Measurements from ENCODE around the gene GPR61.

Gene GPR61

GRCh38 chr1:109508873-109509175 lies 30.8 kb upstream of the GPR61 start:
- no peak for DNase-seq (ENCODE audit: low read depth in 2 of 2)

- DNase-seq (ENCODE audit: low read depth in 2 of 2), result peak; percentile 45 to 63
Measured at GRCh38 chr1:109509176-109510134, 30.2 kb upstream of the GPR61 start, which contains the start of gene AMIGO1. Gene AMIGO1 (minus strand): TSS chr1:109509727. CDS start chr1:109508912, 815 bp downstream.

GRCh38 chr1:109513110-109513710 lies 26.5 kb upstream of the GPR61 start:
- no peak for DNase-seq (ENCODE audit: low read depth in 2 of 2)

GRCh38 chr1:109514846-109515245 lies 24.8 kb upstream of the GPR61 start:
- no peak for DNase-seq (ENCODE audit: low read depth in 2 of 2)

GRCh38 chr1:109516872-109517271 lies 22.8 kb upstream of the GPR61 start:
- DNase-seq (ENCODE audit: low read depth in 2 of 2), result no peak

GRCh38 chr1:109517337-109517736 lies 22.3 kb upstream of the GPR61 start:
- no peak for DNase-seq (ENCODE audit: low read depth in 2 of 2)

- DNase-seq (ENCODE audit: low read depth in 2 of 2), result no peak
Measured at GRCh38 chr1:109521002-109521951, 18.4 kb upstream of the GPR61 start.

- DNase-seq (ENCODE audit: low read depth in 2 of 2), result no peak
Measured at GRCh38 chr1:109522026-109522425, 17.6 kb upstream of the GPR61 start.

- DNase-seq (ENCODE audit: low read depth in 2 of 2), result no peak
Measured at GRCh38 chr1:109523706-109524105, 16.0 kb upstream of the GPR61 start.

- DNase-seq (ENCODE audit: low read depth in 2 of 2), result no peak
Measured at GRCh38 chr1:109527098-109527811, 12.4 kb upstream of the GPR61 start.

- no peak for DNase-seq (ENCODE audit: low read depth in 2 of 2)
Measured at GRCh38 chr1:109527846-109528695, 11.6 kb upstream of the GPR61 start.

GRCh38 chr1:109528712-109529111 lies 11.0 kb upstream of the GPR61 start:
- DNase-seq (ENCODE audit: low read depth in 2 of 2), result no peak

GRCh38 chr1:109529881-109530456 lies 9.7 kb upstream of the GPR61 start:
- DNase-seq (ENCODE audit: low read depth in 2 of 2), result no peak

GRCh38 chr1:109530457-109531087 lies 9.1 kb upstream of the GPR61 start:
- DNase-seq (ENCODE audit: low read depth in 2 of 2), result no peak

GRCh38 chr1:109531380-109531779 lies 8.3 kb upstream of the GPR61 start:
- no peak for DNase-seq (ENCODE audit: low read depth in 2 of 2)

GRCh38 chr1:109531826-109532364 lies 7.8 kb upstream of the GPR61 start:
- DNase-seq (ENCODE audit: low read depth in 2 of 2), result no peak

GRCh38 chr1:109532365-109533136 lies 7.1 kb upstream of the GPR61 start:
- peak; percentile 85 to 92 for DNase-seq (ENCODE audit: low read depth in 2 of 2)

- no peak for DNase-seq (ENCODE audit: low read depth in 2 of 2)
Measured at GRCh38 chr1:109534307-109534858, 5.3 kb upstream of the GPR61 start.

Measured in stimulated activated CD4-positive, alpha-beta T cell treated with anti-CD3 and anti-CD28 coated beads, Interleukin-4, amount 100 ng/mL, for 48 hours (primary cell).